Caco-2 (cell line): ENCODE data around the gene CDH7. TPM values are rescaled to one million over a fixed set of nuclear protein-coding genes. Genes with fewer than 3 reads are reported as not detected.

ENCODE experiments used
- BruUV-seq: library from RNA; stranded (reverse); fragments of 400-500 nt; replicated peaks from 2 replicates; lab custom pipeline; 2021; lab: Mats Ljungman, UMichigan
- CTCF ChIA-PET: fragments of 300-600 bp; sonication (Branson Sonifier 250); formaldehyde crosslinking; loops from one replicate; lab custom pipeline; 2022; ENCODE audit warnings: antibody characterized with exemption; lab: Charles Lee
- POLR2A ChIA-PET: fragments of 300-600 bp; sonication (Branson Sonifier 250); formaldehyde crosslinking; loops from one replicate; lab custom pipeline; 2022; ENCODE audit warnings: antibody characterized with exemption; lab: Charles Lee
- DNase-seq, 2 experiments: peaks; one replicate each; pipeline versions ENCODE4 v3.0.0 to v3.0.0-alpha.2; 2020 to 2022
- H3K27me3 ChIP-seq: replicated peaks from 2 replicates; pipeline ENCODE4 v1.6.0; 2011; ENCODE audit warnings: low read length; ENCODE audit not compliant: control insufficient read depth, insufficient read depth
- H3K36me3 ChIP-seq: 2 replicates; pipeline ENCODE4 v1.5.1; 2011; ENCODE audit warnings: low read length; ENCODE audit not compliant: control insufficient read depth, insufficient read depth
- H3K4me1 ChIP-seq: fragments of 250-450 bp; sonication (Bioruptor Pico); 2 replicates; pipeline ENCODE4 v1.5.1; 2020; ENCODE audit warnings: mild to moderate bottlenecking
- H3K4me3 ChIP-seq: 2 replicates; pipeline ENCODE4 v1.5.1; 2011; ENCODE audit warnings: low read depth, mild to moderate bottlenecking, control low read depth, low read length
- H3K9me3 ChIP-seq: fragments of 250-450 bp; sonication (Bioruptor Pico); 2 replicates; pipeline ENCODE4 v1.5.1; 2020; ENCODE audit warnings: mild to moderate bottlenecking, moderate library complexity
- H3K27ac Mint-ChIP-seq: one replicate; pipeline ENCODE4 v1.8.0; 2022; ENCODE audit warnings: mixed read lengths; ENCODE audit not compliant: unreplicated experiment
- H3K27me3 Mint-ChIP-seq: one replicate; pipeline ENCODE4 v1.8.0; 2022; ENCODE audit warnings: mixed read lengths; ENCODE audit not compliant: insufficient read depth, unreplicated experiment
- H3K36me3 Mint-ChIP-seq: one replicate; pipeline ENCODE4 v1.8.0; 2022; ENCODE audit warnings: mild to moderate bottlenecking, mixed read lengths; ENCODE audit not compliant: insufficient read depth, unreplicated experiment
- H3K4me1 Mint-ChIP-seq: one replicate; pipeline ENCODE4 v1.8.0; 2022; ENCODE audit warnings: low read depth, mixed read lengths; ENCODE audit not compliant: unreplicated experiment
- H3K4me3 Mint-ChIP-seq: one replicate; pipeline ENCODE4 v1.8.0; 2022; ENCODE audit warnings: mild to moderate bottlenecking, moderate library complexity, mixed read lengths; ENCODE audit not compliant: unreplicated experiment
- H3K9me3 Mint-ChIP-seq: one replicate; pipeline ENCODE4 v1.8.0; 2022; ENCODE audit warnings: mixed read lengths; ENCODE audit not compliant: unreplicated experiment
- intact Hi-C: fragments of 100-400 bp; cut with micrococcal nuclease; formaldehyde crosslinking; loops from one replicate; pipeline ENCODE4 v1.10.0; 2022; ENCODE audit not compliant: unreplicated experiment
- total RNA-seq: library from RNA; stranded (reverse); gene quantifications from 2 replicates; pipeline ENCODE4 v1.2.3, GENCODE V29; 2022
- TF ChIP-seq, protein P1 (sequence below), 2 experiments: fragments of 200-600 bp in 1 of 2; IDR thresholded peaks; 1 replicate in 1 of 2; 2 replicates in 1 of 2; pipeline versions ENCODE4 v1.5.1 to v1.8.0; 2011 to 2022; ENCODE audit warnings: antibody characterized with exemption in 1 of 2, control low read depth in 1 of 2, inconsistent platforms in 1 of 2, low read depth in 1 of 2, low read length in 1 of 2, mild to moderate bottlenecking in 1 of 2, moderate library complexity in 1 of 2; ENCODE audit not compliant: insufficient read depth in 1 of 2, severe bottlenecking in 1 of 2, unreplicated experiment in 1 of 2

CDH7 gene
- total RNA-seq, 1 experiment from 2014 or later: 0.16 TPM

- intact Hi-C loops: no loop called here
- no TSS peak for BruUV-seq
- no peaks in the 10 kb centered on the region for H3K27me3 Mint-ChIP-seq
- no peaks in the 10 kb centered on the region for H3K36me3 Mint-ChIP-seq
- CTCF ChIA-PET: no interaction called here
- no peak overlapping the region for H3K27ac Mint-ChIP-seq
- Histone ChIP-seq H3K4me1 (no peaks in the 10 kb centered on the region), H3K4me3 (no peak overlapping the region), H3K27me3 (no peaks in the 10 kb centered on the region), H3K36me3 (no peaks in the 10 kb centered on the region), H3K9me3 (no peaks in the 10 kb centered on the region)
- H3K4me3 Mint-ChIP-seq: no peak overlapping the region
- TF ChIP-seq, protein P1, sequence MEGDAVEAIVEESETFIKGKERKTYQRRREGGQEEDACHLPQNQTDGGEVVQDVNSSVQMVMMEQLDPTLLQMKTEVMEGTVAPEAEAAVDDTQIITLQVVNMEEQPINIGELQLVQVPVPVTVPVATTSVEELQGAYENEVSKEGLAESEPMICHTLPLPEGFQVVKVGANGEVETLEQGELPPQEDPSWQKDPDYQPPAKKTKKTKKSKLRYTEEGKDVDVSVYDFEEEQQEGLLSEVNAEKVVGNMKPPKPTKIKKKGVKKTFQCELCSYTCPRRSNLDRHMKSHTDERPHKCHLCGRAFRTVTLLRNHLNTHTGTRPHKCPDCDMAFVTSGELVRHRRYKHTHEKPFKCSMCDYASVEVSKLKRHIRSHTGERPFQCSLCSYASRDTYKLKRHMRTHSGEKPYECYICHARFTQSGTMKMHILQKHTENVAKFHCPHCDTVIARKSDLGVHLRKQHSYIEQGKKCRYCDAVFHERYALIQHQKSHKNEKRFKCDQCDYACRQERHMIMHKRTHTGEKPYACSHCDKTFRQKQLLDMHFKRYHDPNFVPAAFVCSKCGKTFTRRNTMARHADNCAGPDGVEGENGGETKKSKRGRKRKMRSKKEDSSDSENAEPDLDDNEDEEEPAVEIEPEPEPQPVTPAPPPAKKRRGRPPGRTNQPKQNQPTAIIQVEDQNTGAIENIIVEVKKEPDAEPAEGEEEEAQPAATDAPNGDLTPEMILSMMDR (IDR thresholded peaks at IDR 0.05; ENCODE audit: insufficient read depth in 1 of 2, low read depth in 1 of 2, low read length in 1 of 2, severe bottlenecking in 1 of 2, unreplicated experiment in 1 of 2): no peak
- no peaks in the 10 kb centered on the region for H3K4me1 Mint-ChIP-seq
- DNase-seq: no peak
- no peaks in the 10 kb centered on the region for H3K9me3 Mint-ChIP-seq
- POLR2A ChIA-PET: no interaction called here
Measured at GRCh38 chr18:65815506-65815905, 64.7 kb downstream of the CDH7 start.

DNA sequence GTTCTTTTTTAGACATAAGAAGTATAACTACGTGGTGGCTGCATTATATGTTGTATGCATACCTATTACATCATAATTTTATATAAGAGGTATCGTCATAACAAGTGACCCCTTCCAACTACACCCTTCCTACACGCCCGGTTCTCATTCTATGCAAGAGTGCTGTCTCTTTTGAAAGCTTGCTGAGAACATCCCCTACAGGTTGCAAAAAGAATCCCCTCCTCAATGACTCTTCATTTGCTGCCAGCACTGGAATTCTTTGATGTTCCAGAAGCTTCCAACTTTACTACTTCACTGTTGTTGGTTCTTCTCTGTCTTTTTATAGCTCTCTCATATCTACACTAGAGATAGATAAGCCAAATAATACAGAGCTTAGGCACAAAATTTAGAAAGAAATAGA is 66.4 kb downstream of the CDH7 start:
- Mint-ChIP-seq H3K27ac (no peak overlapping the region), H3K27me3 (no peaks in the 10 kb centered on the region), H3K36me3 (no peaks in the 10 kb centered on the region), H3K9me3 (no peaks in the 10 kb centered on the region), H3K4me1 (no peaks in the 10 kb centered on the region), H3K4me3 (no peak overlapping the region)
- CTCF ChIA-PET: no interaction called here
- no peak for DNase-seq
- BruUV-seq: no TSS peak
- POLR2A ChIA-PET: no interaction called here
- H3K4me1 ChIP-seq: no peaks in the 10 kb centered on the region
- no peaks in the 10 kb centered on the region for H3K36me3 ChIP-seq
- H3K9me3 ChIP-seq: no peaks in the 10 kb centered on the region
- intact Hi-C loops: no loop called here
- TF ChIP-seq, protein P1 (IDR thresholded peaks at IDR 0.05; ENCODE audit: insufficient read depth in 1 of 2, low read depth in 1 of 2, low read length in 1 of 2, severe bottlenecking in 1 of 2, unreplicated experiment in 1 of 2): no peak
- no peak overlapping the region for H3K4me3 ChIP-seq
- H3K27me3 ChIP-seq: no peaks in the 10 kb centered on the region

DNA sequence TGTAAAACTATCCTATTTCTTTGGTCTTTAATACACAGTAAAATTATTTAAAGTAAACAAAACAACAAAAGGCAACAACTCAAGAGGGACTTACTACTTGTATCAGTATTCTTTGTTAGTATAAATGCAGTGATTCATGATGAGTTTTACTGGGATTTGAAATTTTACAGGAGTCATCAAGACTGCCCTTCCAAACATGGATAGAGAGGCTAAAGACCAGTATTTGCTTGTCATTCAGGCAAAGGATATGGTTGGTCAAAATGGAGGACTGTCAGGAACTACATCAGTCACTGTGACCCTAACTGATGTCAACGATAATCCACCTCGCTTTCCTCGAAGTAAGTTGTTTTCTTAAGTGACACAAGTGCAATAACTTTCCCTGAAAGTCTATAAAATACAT is 71.1 kb downstream of the CDH7 start:
- no peaks in the 10 kb centered on the region for H3K4me1 ChIP-seq
- DNase-seq: no peak
- Mint-ChIP-seq H3K4me3 (no peak overlapping the region), H3K27ac (no peak overlapping the region), H3K9me3 (no peaks in the 10 kb centered on the region), H3K4me1 (no peaks in the 10 kb centered on the region), H3K36me3 (no peaks in the 10 kb centered on the region), H3K27me3 (no peaks in the 10 kb centered on the region)
- intact Hi-C loops: no loop called here
- H3K27me3 ChIP-seq: no peaks in the 10 kb centered on the region
- TF ChIP-seq, protein P1 (IDR thresholded peaks at IDR 0.05; ENCODE audit: insufficient read depth in 1 of 2, low read depth in 1 of 2, low read length in 1 of 2, severe bottlenecking in 1 of 2, unreplicated experiment in 1 of 2): no peak
- H3K9me3 ChIP-seq: no peaks in the 10 kb centered on the region
- no peak overlapping the region for H3K4me3 ChIP-seq
- no TSS peak for BruUV-seq
- no peaks in the 10 kb centered on the region for H3K36me3 ChIP-seq
- ChIA-PET POLR2A (no interaction called here), CTCF (no interaction called here)
